Measurements from ENCODE around the gene PDK1. TPM values are rescaled to one million over a fixed set of nuclear protein-coding genes. Genes with fewer than 3 reads are reported as not detected.

Gene PDK1
- total and polyA plus RNA-seq, 2 experiments from 2014 or later = 25.6 to 42.0 TPM

GRCh38 chr2:172560721-172561120, 4.8 kb downstream of the PDK1 start (continued):
- no peak for TF ChIP-seq ZNF462 (CRISPR knock-in tag; IDR thresholded peaks at IDR 0.05)
- no peak for TF ChIP-seq ZNF114 (CRISPR knock-in tag; IDR thresholded peaks at IDR 0.05)

GRCh38 chr2:172561270-172561669, 5.4 kb downstream of the PDK1 start:
- H3K36me3 Mint-ChIP-seq (ENCODE audit: low read depth) = peaks cover 23% of the 10 kb centered on the region
- H3K4me1 ChIP-seq (ENCODE audit: insufficient read depth) = peaks cover 7% of the 10 kb centered on the region
- no peak overlapping the region for H2AFZ ChIP-seq
- no peaks in the 10 kb centered on the region for H3K9me2 ChIP-seq (ENCODE audit: insufficient read depth)
- H3K4me1 Mint-ChIP-seq = peaks cover 14% of the 10 kb centered on the region
- H3F3A ChIP-seq (replicated peaks; ENCODE audit: low read depth) = peaks cover 3% of the 10 kb centered on the region; the same call in 1 of the 2 replicates
- H3K27ac Mint-ChIP-seq = no peak overlapping the region
- ATAC-seq (no peak), DNase-seq (ENCODE audit: low spot score) (no peak)
- H3K4me3 ChIP-seq = no peak overlapping the region
- H3K4me3 Mint-ChIP-seq = no peak overlapping the region
- H3K9me3 Mint-ChIP-seq = no peaks in the 10 kb centered on the region
- no peak overlapping the region for H3K27ac ChIP-seq (ENCODE audit: low read depth)
- peaks cover 36% of the 10 kb centered on the region for H3K79me2 ChIP-seq (replicated peaks; ENCODE audit: insufficient read depth)
- no peak overlapping the region for H3K4me2 ChIP-seq
- peaks cover 11% of the 10 kb centered on the region; the same call in 1 of the 2 replicates for H3K36me3 ChIP-seq (ENCODE audit: insufficient read depth)
- H3K27me3 ChIP-seq (ENCODE audit: insufficient read depth) = no peaks in the 10 kb centered on the region
- H3K27me3 Mint-ChIP-seq (ENCODE audit: insufficient read depth, low read depth, poor library complexity) = peaks cover 3% of the 10 kb centered on the region
- no peaks in the 10 kb centered on the region; the same call in 1 of the 2 replicates for H4K20me1 ChIP-seq (replicated peaks; ENCODE audit: insufficient read depth)
- TF ChIP-seq JUNB (IDR thresholded peaks at IDR 0.05; ENCODE audit: unreplicated experiment) (no peak), EZH2phosphoT487 (IDR thresholded peaks at IDR 0.05; ENCODE audit: unreplicated experiment) (no peak), STAT1 (IDR thresholded peaks at IDR 0.05; ENCODE audit: unreplicated experiment) (no peak), ZNF331 (CRISPR knock-in tag; IDR thresholded peaks at IDR 0.05; ENCODE audit: low read depth) (no peak), POLR2AphosphoS5 (IDR thresholded peaks at IDR 0.05; ENCODE audit: low read depth) (no peak), CREB1 (CRISPR knock-in tag; IDR thresholded peaks at IDR 0.05; ENCODE audit: low read depth) (no peak), EZH2 (IDR thresholded peaks at IDR 0.05; ENCODE audit: low read depth, unreplicated experiment) (no peak), ETS1 (IDR thresholded peaks at IDR 0.05) (no peak), ZNF114 (CRISPR knock-in tag; IDR thresholded peaks at IDR 0.05) (no peak), NANOG (IDR thresholded peaks at IDR 0.05; ENCODE audit: borderline replicate concordance) (no peak)
- TF ChIP-seq, protein P1, sequence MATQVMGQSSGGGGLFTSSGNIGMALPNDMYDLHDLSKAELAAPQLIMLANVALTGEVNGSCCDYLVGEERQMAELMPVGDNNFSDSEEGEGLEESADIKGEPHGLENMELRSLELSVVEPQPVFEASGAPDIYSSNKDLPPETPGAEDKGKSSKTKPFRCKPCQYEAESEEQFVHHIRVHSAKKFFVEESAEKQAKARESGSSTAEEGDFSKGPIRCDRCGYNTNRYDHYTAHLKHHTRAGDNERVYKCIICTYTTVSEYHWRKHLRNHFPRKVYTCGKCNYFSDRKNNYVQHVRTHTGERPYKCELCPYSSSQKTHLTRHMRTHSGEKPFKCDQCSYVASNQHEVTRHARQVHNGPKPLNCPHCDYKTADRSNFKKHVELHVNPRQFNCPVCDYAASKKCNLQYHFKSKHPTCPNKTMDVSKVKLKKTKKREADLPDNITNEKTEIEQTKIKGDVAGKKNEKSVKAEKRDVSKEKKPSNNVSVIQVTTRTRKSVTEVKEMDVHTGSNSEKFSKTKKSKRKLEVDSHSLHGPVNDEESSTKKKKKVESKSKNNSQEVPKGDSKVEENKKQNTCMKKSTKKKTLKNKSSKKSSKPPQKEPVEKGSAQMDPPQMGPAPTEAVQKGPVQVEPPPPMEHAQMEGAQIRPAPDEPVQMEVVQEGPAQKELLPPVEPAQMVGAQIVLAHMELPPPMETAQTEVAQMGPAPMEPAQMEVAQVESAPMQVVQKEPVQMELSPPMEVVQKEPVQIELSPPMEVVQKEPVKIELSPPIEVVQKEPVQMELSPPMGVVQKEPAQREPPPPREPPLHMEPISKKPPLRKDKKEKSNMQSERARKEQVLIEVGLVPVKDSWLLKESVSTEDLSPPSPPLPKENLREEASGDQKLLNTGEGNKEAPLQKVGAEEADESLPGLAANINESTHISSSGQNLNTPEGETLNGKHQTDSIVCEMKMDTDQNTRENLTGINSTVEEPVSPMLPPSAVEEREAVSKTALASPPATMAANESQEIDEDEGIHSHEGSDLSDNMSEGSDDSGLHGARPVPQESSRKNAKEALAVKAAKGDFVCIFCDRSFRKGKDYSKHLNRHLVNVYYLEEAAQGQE (IDR thresholded peaks at IDR 0.05; ENCODE audit: unreplicated experiment) = no peak
- TF ChIP-seq, protein P2, sequence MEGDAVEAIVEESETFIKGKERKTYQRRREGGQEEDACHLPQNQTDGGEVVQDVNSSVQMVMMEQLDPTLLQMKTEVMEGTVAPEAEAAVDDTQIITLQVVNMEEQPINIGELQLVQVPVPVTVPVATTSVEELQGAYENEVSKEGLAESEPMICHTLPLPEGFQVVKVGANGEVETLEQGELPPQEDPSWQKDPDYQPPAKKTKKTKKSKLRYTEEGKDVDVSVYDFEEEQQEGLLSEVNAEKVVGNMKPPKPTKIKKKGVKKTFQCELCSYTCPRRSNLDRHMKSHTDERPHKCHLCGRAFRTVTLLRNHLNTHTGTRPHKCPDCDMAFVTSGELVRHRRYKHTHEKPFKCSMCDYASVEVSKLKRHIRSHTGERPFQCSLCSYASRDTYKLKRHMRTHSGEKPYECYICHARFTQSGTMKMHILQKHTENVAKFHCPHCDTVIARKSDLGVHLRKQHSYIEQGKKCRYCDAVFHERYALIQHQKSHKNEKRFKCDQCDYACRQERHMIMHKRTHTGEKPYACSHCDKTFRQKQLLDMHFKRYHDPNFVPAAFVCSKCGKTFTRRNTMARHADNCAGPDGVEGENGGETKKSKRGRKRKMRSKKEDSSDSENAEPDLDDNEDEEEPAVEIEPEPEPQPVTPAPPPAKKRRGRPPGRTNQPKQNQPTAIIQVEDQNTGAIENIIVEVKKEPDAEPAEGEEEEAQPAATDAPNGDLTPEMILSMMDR (conservative IDR thresholded peaks at IDR 0.05; ENCODE audit: low read depth in 2 of 2) = no peak
